Common myeloid progenitor, CD34-positive (primary cell): ENCODE results near the gene UNC79.

Source experiments
- CTCF ChIA-PET: fragments of 350-600 bp; sonication (Branson Sonifier 250); formaldehyde crosslinking; loops from one replicate; lab custom pipeline; 2021; ENCODE audit warnings: antibody characterized with exemption; lab: Charles Lee
- POLR2A ChIA-PET: fragments of 350-600 bp; sonication (Branson Sonifier 250); formaldehyde crosslinking; loops from one replicate; lab custom pipeline; 2021; ENCODE audit warnings: antibody characterized with exemption; lab: Charles Lee
- DNase-seq, 3 donors: peaks; one replicate each; pipeline versions ENCODE4 v3.0.0 to v3.0.0-alpha.2; 2013
- H3K27ac ChIP-seq, 2 experiments: 1 replicate in 1 of 2; 2 replicates in 1 of 2; pipeline ENCODE4 v1.7.0; 2013; ENCODE audit warnings: inconsistent platforms in 2 of 2, low read length in 2 of 2, mild to moderate bottlenecking in 2 of 2, low read depth in 1 of 2, moderate library complexity in 1 of 2; ENCODE audit not compliant: severe bottlenecking in 2 of 2, insufficient read depth in 1 of 2, poor library complexity in 1 of 2
- H3K27me3 ChIP-seq, 5 experiments: replicated peaks in 2 of 5; 1 replicate in 3 of 5; 2 replicates in 2 of 5; pipeline versions ENCODE4 v1.6.1 to v1.7.0; 2013; ENCODE audit warnings: low read length in 4 of 5, mild to moderate bottlenecking in 2 of 5, moderate library complexity in 2 of 5, inconsistent platforms in 1 of 5; ENCODE audit not compliant: insufficient read depth in 5 of 5, control insufficient read depth in 4 of 5
- H3K36me3 ChIP-seq, 4 experiments: 1 replicate in 2 of 4; 2 replicates in 2 of 4; pipeline versions ENCODE4 v1.6.1 to v1.7.0; 2013; ENCODE audit warnings: low read length in 3 of 4, control low read depth in 1 of 4, mild to moderate bottlenecking in 1 of 4; ENCODE audit not compliant: control insufficient read depth in 4 of 4, insufficient read depth in 4 of 4
- H3K4me1 ChIP-seq, 4 experiments: 1 replicate in 3 of 4; 2 replicates in 1 of 4; pipeline versions ENCODE4 v1.6.1 to v1.7.1; 2013; ENCODE audit warnings: low read length in 3 of 4, mild to moderate bottlenecking in 3 of 4, control low read depth in 1 of 4, inconsistent platforms in 1 of 4, moderate library complexity in 1 of 4; ENCODE audit not compliant: control insufficient read depth in 4 of 4, insufficient read depth in 4 of 4; ENCODE audit errors: control extremely low read depth in 1 of 4
- H3K4me3 ChIP-seq, 7 experiments: 1 replicate in 4 of 7; 2 replicates in 3 of 7; pipeline versions ENCODE4 v1.5.1 to v1.7.0; 2013; ENCODE audit warnings: mild to moderate bottlenecking in 7 of 7, low read length in 6 of 7, moderate library complexity in 6 of 7, inconsistent platforms in 2 of 7, low read depth in 2 of 7, control low read depth in 1 of 7; ENCODE audit not compliant: insufficient read depth in 4 of 7, control insufficient read depth in 1 of 7; ENCODE audit errors: extremely low read depth in 1 of 7
- H3K9me3 ChIP-seq, 5 experiments: 1 replicate in 4 of 5; 2 replicates in 1 of 5; pipeline versions ENCODE4 v1.6.1 to v1.7.1; 2013; ENCODE audit warnings: low read length in 4 of 5, mild to moderate bottlenecking in 2 of 5, inconsistent platforms in 1 of 5, low read depth in 1 of 5, moderate library complexity in 1 of 5; ENCODE audit not compliant: control insufficient read depth in 4 of 5, insufficient read depth in 2 of 5; ENCODE audit errors: control extremely low read depth in 1 of 5
- WGBS: methylation state at CpG from one replicate; pipeline ENCODE4 v1.1.5; 2013; ENCODE audit not compliant: insufficient coverage; 5-methylcytosine and 5-hydroxymethylcytosine counted together

Gene UNC79

DNA sequence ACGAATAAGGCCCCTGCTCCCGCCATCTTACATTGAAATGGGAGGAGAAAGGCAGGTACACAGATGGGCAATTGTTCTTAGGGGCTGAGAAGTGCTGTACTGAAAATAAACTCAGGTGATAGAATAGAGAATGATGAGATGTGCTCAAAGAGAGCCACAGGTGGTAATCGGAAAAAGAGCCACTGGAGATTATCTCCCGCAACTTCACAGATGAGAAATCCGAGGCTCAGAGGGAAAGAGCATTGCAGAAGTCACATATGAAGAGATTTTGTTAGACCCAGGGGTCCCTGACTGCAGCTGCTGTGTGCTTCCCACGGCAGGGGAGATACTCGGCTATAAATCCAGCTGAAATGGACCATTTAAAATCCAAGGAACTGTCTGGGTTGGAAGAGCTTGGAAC is 283.9 kb downstream of the UNC79 start:
- no peak for DNase-seq
- H3K9me3 ChIP-seq: no peaks in the 10 kb centered on the region
- POLR2A ChIA-PET: interaction anchor here (0.7 kb wide), 1 partner anchor 35 kb away, joined by 3 read pairs; no protein-coding TSS in a partner anchor

DNA sequence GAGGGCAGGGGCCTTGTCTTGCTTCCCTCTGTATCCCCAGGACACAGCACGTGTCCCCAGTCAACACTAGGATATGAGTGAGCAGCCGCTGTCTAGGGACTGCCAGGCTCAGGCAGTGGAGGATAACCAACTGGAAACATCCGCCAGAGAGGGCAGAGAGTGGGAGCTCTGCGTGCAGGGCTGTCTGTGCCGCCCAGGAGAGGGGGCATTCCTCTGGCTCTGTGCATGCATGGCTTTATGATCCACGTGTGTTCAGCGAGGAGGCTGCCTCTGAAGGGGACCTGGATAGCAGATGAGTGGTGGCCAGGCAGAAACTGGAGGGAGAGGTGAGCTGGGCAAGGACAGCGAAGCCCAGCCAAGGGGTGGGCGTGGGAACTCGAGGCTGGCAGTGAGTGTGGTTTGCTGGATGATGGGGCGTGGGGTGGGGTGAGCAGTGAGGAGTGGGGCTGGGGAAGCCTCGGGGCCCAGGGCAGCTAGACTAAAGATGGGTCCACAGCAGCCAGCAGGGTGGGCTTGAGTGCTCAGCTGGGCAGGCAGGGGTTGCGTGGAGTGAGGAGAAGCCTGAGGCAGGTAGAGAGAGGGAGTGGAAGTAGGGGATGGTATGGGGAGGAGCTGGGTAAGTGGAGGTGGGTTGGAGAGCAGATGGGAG is 284.7 kb downstream of the UNC79 start:
- Histone ChIP-seq H3K27ac (no peak overlapping the region), H3K4me3 (no peak overlapping the region), H3K9me3 (no peaks in the 10 kb centered on the region), H3K4me1 (no peaks in the 10 kb centered on the region), H3K27me3 (peaks cover 0 to 8% (median 0%) of the 10 kb centered on the region in 5 experiments), H3K36me3 (no peaks in the 10 kb centered on the region)
- no peak for DNase-seq
- POLR2A ChIA-PET: interaction anchor here (0.7 kb wide), 1 partner anchor 34 kb away, joined by 3 read pairs; no protein-coding TSS in a partner anchor
- 81% methylated on average over 10 of the region's 13 CpGs for WGBS
- CTCF ChIA-PET: no interaction called here

More for the DNA sequence above, 283.9 kb downstream of the UNC79 start:
- WGBS: 89% methylated on average over 7 of the region's 7 CpGs
- Histone ChIP-seq H3K4me1 (no peaks in the 10 kb centered on the region), H3K27ac (no peak overlapping the region), H3K4me3 (no peak overlapping the region), H3K36me3 (no peaks in the 10 kb centered on the region), H3K27me3 (peaks cover 0 to 8% (median 0%) of the 10 kb centered on the region in 5 experiments)
- CTCF ChIA-PET: no interaction called here

DNA sequence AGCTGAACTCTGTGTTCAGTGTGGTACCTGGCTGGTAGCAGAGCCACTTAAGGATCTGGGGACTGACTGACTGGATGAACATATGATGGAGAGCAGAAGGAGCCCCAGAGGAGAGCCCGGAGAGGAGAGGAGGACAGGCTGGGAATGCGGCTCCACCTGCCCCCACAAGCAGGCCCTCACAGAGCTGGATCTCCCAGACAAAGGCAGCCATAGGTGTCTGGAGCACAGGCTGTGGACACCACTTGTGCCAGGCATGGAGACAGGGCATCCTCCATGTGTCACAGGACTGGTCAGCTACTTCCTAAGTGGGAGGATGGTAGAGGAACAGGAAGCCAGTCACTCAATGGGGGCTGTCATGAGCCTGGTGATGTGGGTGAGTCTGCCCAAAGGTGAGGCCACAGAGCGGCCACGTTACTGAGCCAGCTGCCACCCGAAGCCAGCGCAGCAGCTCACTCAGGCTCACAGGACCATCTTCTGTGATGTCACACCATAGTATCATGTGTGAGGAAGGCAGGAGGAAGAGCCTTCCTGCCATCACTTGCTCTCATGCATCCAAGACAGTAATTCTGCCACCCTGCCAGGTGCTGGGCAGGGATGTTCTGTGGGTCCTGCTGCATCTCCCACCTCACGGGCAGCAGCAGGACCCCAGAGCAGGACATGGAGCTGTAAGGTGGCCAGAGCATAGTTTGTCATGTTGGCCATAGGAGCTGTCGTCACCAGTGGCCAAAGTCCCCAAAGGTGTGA is 285.4 kb downstream of the UNC79 start:
- no peak for DNase-seq
- 90% methylated on average over 8 of the region's 8 CpGs for WGBS
- Histone ChIP-seq H3K4me1 (no peaks in the 10 kb centered on the region), H3K36me3 (no peaks in the 10 kb centered on the region), H3K4me3 (no peak overlapping the region), H3K27me3 (peaks cover 0 to 8% (median 0%) of the 10 kb centered on the region in 5 experiments), H3K27ac (no peak overlapping the region), H3K9me3 (no peaks in the 10 kb centered on the region)
- ChIA-PET CTCF (no interaction called here), POLR2A (no interaction called here)

DNA sequence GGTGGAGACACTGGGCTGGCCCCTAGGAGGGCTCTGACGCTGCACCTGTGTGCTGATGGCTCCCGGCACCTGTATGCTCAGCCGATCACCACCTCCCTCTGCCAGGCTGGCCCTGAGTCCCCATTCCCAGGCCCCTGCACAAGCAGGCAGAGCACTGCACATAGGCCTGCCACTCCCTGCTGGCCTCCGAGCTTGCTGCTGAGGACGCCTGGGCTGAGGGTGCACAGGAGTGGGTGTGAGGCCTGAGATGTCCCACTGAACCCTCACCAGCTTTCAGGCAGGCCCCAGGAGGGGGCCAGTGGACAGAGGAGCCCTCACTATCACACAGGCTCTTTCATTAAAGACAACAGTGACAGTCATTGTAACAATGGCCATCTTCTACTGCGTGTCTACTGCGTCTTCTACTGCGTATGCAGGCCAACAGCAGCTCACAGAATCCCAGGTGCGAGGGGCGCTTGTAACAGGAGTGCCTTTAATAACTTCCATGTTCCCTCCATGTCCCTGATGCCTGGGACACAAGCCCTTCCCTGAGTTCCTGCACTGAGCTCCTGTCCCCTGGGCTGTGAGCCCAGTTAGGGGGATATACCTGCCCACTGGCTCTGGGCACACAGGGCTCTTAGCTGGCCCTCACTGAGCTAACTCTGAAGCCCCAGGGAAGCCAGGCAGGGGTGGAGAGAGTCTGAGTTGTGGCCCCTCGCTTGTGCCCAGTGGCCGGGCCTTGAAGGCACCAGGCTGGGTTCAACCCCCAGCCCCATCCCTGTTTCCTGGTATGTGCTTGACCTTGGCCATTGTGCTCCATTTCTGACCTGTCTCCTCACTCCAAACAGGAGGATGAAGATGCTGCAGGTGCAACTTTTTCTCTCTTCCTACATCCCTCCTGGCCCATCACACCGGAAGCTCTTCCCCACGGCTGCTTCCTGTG is 286.3 kb downstream of the UNC79 start:
- no peak for DNase-seq
- WGBS: 97% methylated on average over 12 of the region's 14 CpGs

DNA sequence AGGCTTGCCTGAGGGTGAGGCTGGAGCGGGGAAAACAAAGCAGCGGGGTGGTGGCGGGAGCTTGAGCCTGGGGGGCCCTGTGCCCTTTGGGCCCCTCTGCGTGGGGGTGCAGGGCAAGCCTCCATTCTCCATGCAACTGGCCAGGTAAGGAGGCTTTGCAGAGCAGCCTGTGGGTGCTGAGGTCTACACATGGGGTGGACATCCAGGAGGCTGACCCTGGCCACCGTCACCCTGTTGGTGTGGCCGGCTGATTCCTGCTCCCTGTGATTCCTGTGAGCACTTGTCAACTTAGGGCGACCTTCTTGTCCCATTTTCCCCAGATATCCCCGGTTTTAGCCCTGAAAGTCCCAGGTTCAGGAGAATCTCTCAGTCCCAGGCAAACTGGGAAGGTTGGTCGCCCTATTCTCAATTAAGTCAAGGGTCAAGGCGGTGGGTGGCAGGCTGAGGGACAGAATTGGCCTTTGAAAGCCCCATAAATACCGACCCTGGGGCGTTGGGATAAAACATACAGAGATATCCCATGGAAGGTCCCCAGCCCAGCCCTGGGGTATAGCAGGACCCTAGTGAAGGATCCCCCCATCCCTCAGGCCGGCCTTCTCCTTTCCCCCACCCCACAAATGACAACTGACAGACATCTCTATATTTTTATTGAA is 287.1 kb downstream of the UNC79 start:
- Histone ChIP-seq H3K27me3 (peaks cover 0 to 4% (median 0%) of the 10 kb centered on the region in 5 experiments), H3K27ac (no peak overlapping the region), H3K4me1 (no peaks in the 10 kb centered on the region), H3K4me3 (no peak overlapping the region), H3K36me3 (no peaks in the 10 kb centered on the region), H3K9me3 (no peaks in the 10 kb centered on the region)
- POLR2A ChIA-PET: no interaction called here
- 94% methylated on average over 9 of the region's 13 CpGs for WGBS
- CTCF ChIA-PET: no interaction called here
- DNase-seq: no peak

More for the DNA sequence above, 286.3 kb downstream of the UNC79 start:
- Histone ChIP-seq H3K9me3 (no peaks in the 10 kb centered on the region), H3K36me3 (no peaks in the 10 kb centered on the region), H3K27ac (no peak overlapping the region), H3K27me3 (peaks cover 0 to 8% (median 0%) of the 10 kb centered on the region in 5 experiments), H3K4me3 (no peak overlapping the region), H3K4me1 (no peaks in the 10 kb centered on the region)
- POLR2A ChIA-PET: no interaction called here
- CTCF ChIA-PET: no interaction called here

DNA sequence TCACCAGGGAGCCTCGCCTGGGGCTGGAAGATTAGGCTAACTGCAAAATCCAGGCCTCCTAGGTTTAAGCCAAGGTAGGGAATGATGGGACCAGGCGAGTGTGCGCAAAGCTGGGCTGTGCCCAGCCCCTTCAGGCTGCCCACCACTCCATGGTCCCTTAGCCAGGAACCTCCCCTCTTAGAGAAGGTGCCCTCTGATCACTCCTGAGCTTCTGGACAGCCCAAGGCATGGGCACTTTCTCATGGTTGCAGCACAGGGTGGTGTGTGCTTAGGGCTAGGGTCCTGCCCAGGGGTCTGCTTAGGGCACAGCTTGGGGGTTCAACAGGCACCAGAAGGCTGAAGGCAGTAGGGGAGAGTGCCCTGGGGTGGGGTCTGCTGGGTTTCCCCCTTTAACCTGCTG is 288.5 kb downstream of the UNC79 start:
- no peaks in the 10 kb centered on the region for H3K9me3 ChIP-seq
- no peak for DNase-seq
- no peaks in the 10 kb centered on the region for H3K36me3 ChIP-seq
- H3K27ac ChIP-seq: no peak overlapping the region
- no peaks in the 10 kb centered on the region for H3K4me1 ChIP-seq
- WGBS: 90% methylated on average over 2 of the region's 3 CpGs
- peaks cover 0 to 4% (median 0%) of the 10 kb centered on the region in 5 experiments for H3K27me3 ChIP-seq
- CTCF ChIA-PET: interaction anchor here (1.0 kb wide), 1 partner anchor 63 kb away, joined by 3 read pairs; no protein-coding TSS in a partner anchor
- POLR2A ChIA-PET: no interaction called here
- no peak overlapping the region for H3K4me3 ChIP-seq
